Central memory CD8-positive, alpha-beta T cell (primary cell): ENCODE data around the gene EGFR.

Source experiments
- ATAC-seq: fragments of 150-1000 bp; cut with Tn5 transposase; replicated peaks from 2 replicates; pipeline ENCODE4 v1.10.0; 2022; ENCODE audit warnings: mild to moderate bottlenecking, moderate FRiP score, moderate number of reproducible peaks; ENCODE audit not compliant: poor library complexity, severe bottlenecking; ENCODE audit errors: extremely low read depth
- DNase-seq, 2 donors: peaks; one replicate each; pipeline ENCODE4 v3.0.0; 2021; ENCODE audit warnings: low spot score in 2 of 2
- H3K27ac Mint-ChIP-seq: one replicate; pipeline ENCODE4 v1.8.0; 2022; ENCODE audit warnings: low read depth, mild to moderate bottlenecking, moderate library complexity, mixed read lengths
- H3K27me3 Mint-ChIP-seq: one replicate; pipeline ENCODE4 v1.8.0; 2022; ENCODE audit warnings: mixed read lengths
- H3K36me3 Mint-ChIP-seq: one replicate; pipeline ENCODE4 v1.8.0; 2022; ENCODE audit warnings: mild to moderate bottlenecking, moderate library complexity, mixed read lengths; ENCODE audit not compliant: insufficient read depth
- H3K4me1 Mint-ChIP-seq: one replicate; pipeline ENCODE4 v1.8.0; 2022; ENCODE audit warnings: mixed read lengths
- H3K4me3 Mint-ChIP-seq: one replicate; pipeline ENCODE4 v1.8.0; 2022; ENCODE audit warnings: mild to moderate bottlenecking, moderate library complexity, mixed read lengths
- H3K9me3 Mint-ChIP-seq: one replicate; pipeline ENCODE4 v1.8.0; 2022; ENCODE audit warnings: mixed read lengths

Gene EGFR

GRCh38 chr7:55179931-55180682 lies 161.3 kb downstream of the EGFR start:
- no peaks in the 10 kb centered on the region for H3K4me1 Mint-ChIP-seq
- no peaks in the 10 kb centered on the region for H3K9me3 Mint-ChIP-seq
- peaks cover 1% of the 10 kb centered on the region for H3K36me3 Mint-ChIP-seq
- H3K27me3 Mint-ChIP-seq: peaks cover 56% of the 10 kb centered on the region
- DNase-seq: no peak
- H3K4me3 Mint-ChIP-seq: no peak overlapping the region
- ATAC-seq: no peak
- H3K27ac Mint-ChIP-seq: no peak overlapping the region

GRCh38 chr7:55180963-55181542 lies 162.2 kb downstream of the EGFR start:
- Mint-ChIP-seq H3K27ac (no peak overlapping the region), H3K4me1 (no peaks in the 10 kb centered on the region), H3K9me3 (no peaks in the 10 kb centered on the region), H3K4me3 (no peak overlapping the region), H3K27me3 (peaks cover 56% of the 10 kb centered on the region), H3K36me3 (peaks cover 1% of the 10 kb centered on the region)
- DNase-seq (no peak), ATAC-seq (no peak)

- Mint-ChIP-seq H3K27ac (no peak overlapping the region), H3K9me3 (no peaks in the 10 kb centered on the region), H3K27me3 (peaks cover 63% of the 10 kb centered on the region), H3K4me1 (no peaks in the 10 kb centered on the region), H3K36me3 (peaks cover 1% of the 10 kb centered on the region), H3K4me3 (no peak overlapping the region)
- no peak for ATAC-seq
- no peak for DNase-seq
Observed at GRCh38 chr7:55181762-55182161, 162.9 kb downstream of the EGFR start.

GRCh38 chr7:55183897-55184296 lies 165.1 kb downstream of the EGFR start:
- no peak overlapping the region for H3K4me3 Mint-ChIP-seq

GRCh38 chr7:55185321-55185802 lies 166.5 kb downstream of the EGFR start:
- peaks cover 59% of the 10 kb centered on the region for H3K27me3 Mint-ChIP-seq
- H3K4me1 Mint-ChIP-seq: no peaks in the 10 kb centered on the region
- peaks cover 1% of the 10 kb centered on the region for H3K36me3 Mint-ChIP-seq
- H3K4me3 Mint-ChIP-seq: no peak overlapping the region
- no peak for ATAC-seq
- no peak overlapping the region for H3K27ac Mint-ChIP-seq
- DNase-seq: no peak
- no peaks in the 10 kb centered on the region for H3K9me3 Mint-ChIP-seq

More at GRCh38 chr7:55183897-55184296, 165.1 kb downstream of the EGFR start:
- peaks cover 67% of the 10 kb centered on the region for H3K27me3 Mint-ChIP-seq
- H3K4me1 Mint-ChIP-seq: no peaks in the 10 kb centered on the region
- H3K9me3 Mint-ChIP-seq: no peaks in the 10 kb centered on the region
- H3K36me3 Mint-ChIP-seq: peaks cover 1% of the 10 kb centered on the region
- no peak for DNase-seq
- ATAC-seq: no peak
- no peak overlapping the region for H3K27ac Mint-ChIP-seq

GRCh38 chr7:55185941-55186609 lies 167.3 kb downstream of the EGFR start:
- H3K36me3 Mint-ChIP-seq: peaks cover 1% of the 10 kb centered on the region
- no peak overlapping the region for H3K27ac Mint-ChIP-seq
- no peaks in the 10 kb centered on the region for H3K9me3 Mint-ChIP-seq
- H3K27me3 Mint-ChIP-seq: peaks cover 51% of the 10 kb centered on the region
- DNase-seq (no peak), ATAC-seq (no peak)
- H3K4me3 Mint-ChIP-seq: no peak overlapping the region
- no peaks in the 10 kb centered on the region for H3K4me1 Mint-ChIP-seq

- DNase-seq: no peak
- Mint-ChIP-seq H3K9me3 (no peaks in the 10 kb centered on the region), H3K27me3 (peaks cover 42% of the 10 kb centered on the region), H3K36me3 (peaks cover 1% of the 10 kb centered on the region), H3K4me3 (no peak overlapping the region), H3K4me1 (no peaks in the 10 kb centered on the region), H3K27ac (no peak overlapping the region)
- no peak for ATAC-seq
Observed at GRCh38 chr7:55187701-55188491, 169.1 kb downstream of the EGFR start.

GRCh38 chr7:55188590-55189138 lies 169.8 kb downstream of the EGFR start:
- ATAC-seq: no peak
- Mint-ChIP-seq H3K36me3 (peaks cover 1% of the 10 kb centered on the region), H3K4me1 (no peaks in the 10 kb centered on the region), H3K27ac (no peak overlapping the region), H3K27me3 (peaks cover 42% of the 10 kb centered on the region), H3K4me3 (no peak overlapping the region), H3K9me3 (no peaks in the 10 kb centered on the region)
- no peak for DNase-seq

GRCh38 chr7:55189146-55189766 lies 170.4 kb downstream of the EGFR start:
- DNase-seq: no peak
- no peak overlapping the region for H3K4me3 Mint-ChIP-seq

GRCh38 chr7:55189878-55190436 lies 171.1 kb downstream of the EGFR start:
- H3K36me3 Mint-ChIP-seq: no peaks in the 10 kb centered on the region
- no peak for DNase-seq
- H3K9me3 Mint-ChIP-seq: no peaks in the 10 kb centered on the region
- peaks cover 41% of the 10 kb centered on the region for H3K27me3 Mint-ChIP-seq
- no peak overlapping the region for H3K4me3 Mint-ChIP-seq
- no peak for ATAC-seq
- no peaks in the 10 kb centered on the region for H3K4me1 Mint-ChIP-seq
- no peak overlapping the region for H3K27ac Mint-ChIP-seq

More at GRCh38 chr7:55189146-55189766, 170.4 kb downstream of the EGFR start:
- Mint-ChIP-seq H3K27ac (no peak overlapping the region), H3K36me3 (peaks cover 1% of the 10 kb centered on the region), H3K9me3 (no peaks in the 10 kb centered on the region), H3K4me1 (no peaks in the 10 kb centered on the region), H3K27me3 (peaks cover 42% of the 10 kb centered on the region)
- ATAC-seq: no peak

GRCh38 chr7:55190511-55191160 lies 171.8 kb downstream of the EGFR start:
- Mint-ChIP-seq H3K27ac (no peak overlapping the region), H3K4me3 (no peak overlapping the region), H3K9me3 (no peaks in the 10 kb centered on the region), H3K36me3 (no peaks in the 10 kb centered on the region), H3K27me3 (peaks cover 34% of the 10 kb centered on the region), H3K4me1 (no peaks in the 10 kb centered on the region)
- ATAC-seq: no peak
- DNase-seq: no peak
